Measurements from ENCODE around the gene LRP3.
A peak's percentile ranks its signal among the peaks of the same experiment; 100 is the strongest.
"Not testable (repeated sequence)": the region's sequence is repeated elsewhere in the genome, so short reads cannot be mapped to it uniquely, and the experiment has no call there.

The LRP3 gene

DNA sequence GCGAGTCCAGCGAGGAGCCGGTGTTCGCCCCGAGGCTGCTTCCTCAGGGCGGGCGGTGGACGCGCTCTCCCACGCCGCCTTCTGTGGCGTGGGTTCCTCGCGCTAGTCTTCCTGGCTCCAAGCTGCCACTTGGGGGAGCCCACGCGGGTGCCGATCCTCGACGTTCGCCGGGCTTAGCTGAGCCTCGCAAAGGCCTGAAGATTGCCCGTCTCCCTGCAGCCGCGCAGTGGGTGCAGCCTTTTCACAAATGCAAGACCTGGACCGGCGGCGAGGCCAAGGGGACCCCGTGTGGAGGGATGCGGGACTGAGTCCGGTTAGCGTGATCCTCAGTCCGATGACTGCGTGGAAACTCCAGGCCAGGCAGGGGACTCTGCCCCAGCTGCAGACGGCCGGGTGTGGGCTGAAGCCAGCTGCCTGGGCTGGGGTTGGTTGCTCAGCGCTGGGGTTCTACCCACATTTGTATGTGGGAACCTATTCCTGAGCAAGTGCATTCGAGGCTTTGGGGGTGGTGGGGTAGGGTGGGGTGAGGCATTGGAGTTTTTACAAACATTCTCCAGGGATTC is 16.6 kb upstream of the LRP3 start:
- Histone ChIP-seq H3K27ac (ENCODE audit: low read depth, low read length) (peak overlapping the region; percentile 97), H3K4me3 (ENCODE audit: low read depth in 1 of 2, low read length in 2 of 2) (peak overlapping the region; percentile 59 to 92), H3K4me1 (ENCODE audit: insufficient read depth, low read length) (peaks cover 17% of the 10 kb centered on the region), H3K27me3 (ENCODE audit: control insufficient read depth in 1 of 2, insufficient read depth in 2 of 2, low read length in 2 of 2) (no peaks in the 10 kb centered on the region), H3K36me3 (ENCODE audit: insufficient read depth, low read length) (no peaks in the 10 kb centered on the region), H3K9me3 (ENCODE audit: low read length) (no peaks in the 10 kb centered on the region), H3K9ac (ENCODE audit: low read length) (peak overlapping the region; percentile 71)

- H3K27me3 ChIP-seq (ENCODE audit: control insufficient read depth in 1 of 2, insufficient read depth in 2 of 2, low read length in 2 of 2): no peaks in the 10 kb centered on the region
- H3K9me3 ChIP-seq (ENCODE audit: low read length): no peaks in the 10 kb centered on the region
- H3K27ac ChIP-seq (ENCODE audit: low read depth, low read length): no peak overlapping the region
- no peaks in the 10 kb centered on the region for H3K36me3 ChIP-seq (ENCODE audit: insufficient read depth, low read length)
- H3K4me3 ChIP-seq (ENCODE audit: low read depth in 1 of 2, low read length in 2 of 2): no peak overlapping the region
- no peak overlapping the region for H3K9ac ChIP-seq (ENCODE audit: low read length)
- no peaks in the 10 kb centered on the region for H3K4me1 ChIP-seq (ENCODE audit: insufficient read depth, low read length)
Measured at GRCh38 chr19:33186431-33187182, 7.5 kb upstream of the LRP3 start.

- Histone ChIP-seq H3K4me1 (ENCODE audit: insufficient read depth, low read length) (no peaks in the 10 kb centered on the region), H3K9ac (ENCODE audit: low read length) (no peak overlapping the region), H3K4me3 (ENCODE audit: low read depth in 1 of 2, low read length in 2 of 2) (no peak overlapping the region), H3K27me3 (ENCODE audit: control insufficient read depth in 1 of 2, insufficient read depth in 2 of 2, low read length in 2 of 2) (no peaks in the 10 kb centered on the region), H3K9me3 (ENCODE audit: low read length) (no peaks in the 10 kb centered on the region), H3K36me3 (ENCODE audit: insufficient read depth, low read length) (no peaks in the 10 kb centered on the region), H3K27ac (ENCODE audit: low read depth, low read length) (no peak overlapping the region)
Measured at GRCh38 chr19:33187183-33187540, 7.0 kb upstream of the LRP3 start.

DNA sequence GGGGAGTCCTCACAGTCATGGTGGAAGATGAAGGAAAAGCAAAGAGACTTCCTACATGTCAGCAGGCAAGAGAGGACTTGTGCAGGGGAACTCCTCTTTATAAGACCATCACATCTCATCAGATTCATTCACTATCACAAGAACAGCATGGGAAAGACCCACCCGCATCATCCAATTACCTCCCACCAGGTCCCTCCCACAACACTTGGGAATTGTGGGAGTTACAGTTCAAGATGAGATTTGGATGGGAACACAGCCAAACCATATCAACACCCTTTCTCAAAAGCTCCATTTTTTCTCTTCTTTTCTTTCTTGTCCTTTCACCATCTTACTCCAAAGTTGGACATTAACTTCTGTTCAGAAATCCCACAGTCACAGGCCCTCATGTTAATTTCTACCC is 4.7 kb upstream of the LRP3 start:
- peaks cover 4% of the 10 kb centered on the region for H3K4me1 ChIP-seq (ENCODE audit: insufficient read depth, low read length)
- H3K9me3 ChIP-seq (ENCODE audit: low read length): no peaks in the 10 kb centered on the region
- H3K4me3 ChIP-seq (ENCODE audit: low read depth in 1 of 2, low read length in 2 of 2): no peak overlapping the region
- no peaks in the 10 kb centered on the region for H3K36me3 ChIP-seq (ENCODE audit: insufficient read depth, low read length)
- H3K9ac ChIP-seq (ENCODE audit: low read length): no peak overlapping the region
- H3K27ac ChIP-seq (ENCODE audit: low read depth, low read length): no peak overlapping the region
- H3K27me3 ChIP-seq (ENCODE audit: control insufficient read depth in 1 of 2, insufficient read depth in 2 of 2, low read length in 2 of 2): no peaks in the 10 kb centered on the region

DNA sequence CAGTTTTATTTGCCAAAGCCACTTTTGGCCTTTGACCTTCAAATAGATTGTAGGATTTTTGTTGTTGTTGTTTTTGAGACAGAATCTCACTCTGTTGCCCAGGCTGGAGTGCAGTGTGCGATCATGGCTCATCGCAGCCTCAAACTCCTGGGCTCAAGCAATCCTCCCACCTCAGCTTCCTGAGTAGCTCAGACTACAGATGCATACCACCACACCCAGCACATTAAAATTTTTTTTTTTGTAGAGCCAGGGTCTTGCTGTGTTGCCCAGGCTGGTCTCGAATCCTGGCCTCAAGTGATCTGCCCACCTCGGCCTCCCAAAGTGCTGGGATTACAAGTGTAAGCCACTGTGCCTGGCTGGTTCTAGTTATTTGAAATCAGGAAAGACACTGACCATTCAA is 3.0 kb upstream of the LRP3 start:
- H3K9ac ChIP-seq (ENCODE audit: low read length); H3K27ac ChIP-seq (ENCODE audit: low read depth, low read length); H3K27me3 ChIP-seq (ENCODE audit: control insufficient read depth in 1 of 2, insufficient read depth in 2 of 2, low read length in 2 of 2); H3K4me3 ChIP-seq (ENCODE audit: low read depth in 1 of 2, low read length in 2 of 2); H3K9me3 ChIP-seq (ENCODE audit: low read length); H3K36me3 ChIP-seq (ENCODE audit: insufficient read depth, low read length): not testable (repeated sequence)
- H3K4me1 ChIP-seq (ENCODE audit: insufficient read depth, low read length): peaks cover 13% of the 10 kb centered on the region

DNA sequence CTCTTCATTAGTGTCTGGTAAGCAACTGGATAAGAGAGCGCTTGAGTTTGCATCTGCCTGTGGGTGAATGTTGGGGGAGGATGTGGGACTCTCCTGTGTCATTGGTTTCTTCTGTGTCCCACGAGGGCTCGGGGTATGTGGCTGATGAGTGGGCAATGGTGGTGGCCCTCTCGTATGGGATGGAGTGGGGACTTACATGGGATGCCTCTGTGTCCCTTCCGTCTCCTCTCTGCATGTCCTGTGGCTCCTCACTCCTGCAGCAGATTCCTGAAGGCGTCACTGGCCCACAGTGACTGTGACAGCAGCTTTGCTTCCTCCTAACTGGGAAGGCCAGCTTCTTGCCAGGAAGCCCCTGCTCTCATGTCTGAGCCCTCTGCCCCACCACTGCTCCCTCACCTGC is 2.6 kb upstream of the LRP3 start:
- H3K4me1 ChIP-seq (ENCODE audit: insufficient read depth, low read length): peaks cover 15% of the 10 kb centered on the region
- no peak overlapping the region for H3K9ac ChIP-seq (ENCODE audit: low read length)
- H3K9me3 ChIP-seq (ENCODE audit: low read length): no peaks in the 10 kb centered on the region
- H3K27me3 ChIP-seq (ENCODE audit: control insufficient read depth in 1 of 2, insufficient read depth in 2 of 2, low read length in 2 of 2): no peaks in the 10 kb centered on the region
- no peak overlapping the region for H3K4me3 ChIP-seq (ENCODE audit: low read depth in 1 of 2, low read length in 2 of 2)
- H3K36me3 ChIP-seq (ENCODE audit: insufficient read depth, low read length): no peaks in the 10 kb centered on the region
- H3K27ac ChIP-seq (ENCODE audit: low read depth, low read length): no peak overlapping the region

GRCh38 chr19:33192010-33192409 is 2.1 kb upstream of the LRP3 start:
- H3K4me1 ChIP-seq (ENCODE audit: insufficient read depth, low read length): peaks cover 15% of the 10 kb centered on the region
- H3K9ac ChIP-seq (ENCODE audit: low read length): no peak overlapping the region
- H3K4me3 ChIP-seq (ENCODE audit: low read depth in 1 of 2, low read length in 2 of 2): no peak overlapping the region
- H3K9me3 ChIP-seq (ENCODE audit: low read length): no peaks in the 10 kb centered on the region
- H3K27me3 ChIP-seq (ENCODE audit: control insufficient read depth in 1 of 2, insufficient read depth in 2 of 2, low read length in 2 of 2): no peaks in the 10 kb centered on the region
- no peak overlapping the region for H3K27ac ChIP-seq (ENCODE audit: low read depth, low read length)
- H3K36me3 ChIP-seq (ENCODE audit: insufficient read depth, low read length): no peaks in the 10 kb centered on the region

DNA sequence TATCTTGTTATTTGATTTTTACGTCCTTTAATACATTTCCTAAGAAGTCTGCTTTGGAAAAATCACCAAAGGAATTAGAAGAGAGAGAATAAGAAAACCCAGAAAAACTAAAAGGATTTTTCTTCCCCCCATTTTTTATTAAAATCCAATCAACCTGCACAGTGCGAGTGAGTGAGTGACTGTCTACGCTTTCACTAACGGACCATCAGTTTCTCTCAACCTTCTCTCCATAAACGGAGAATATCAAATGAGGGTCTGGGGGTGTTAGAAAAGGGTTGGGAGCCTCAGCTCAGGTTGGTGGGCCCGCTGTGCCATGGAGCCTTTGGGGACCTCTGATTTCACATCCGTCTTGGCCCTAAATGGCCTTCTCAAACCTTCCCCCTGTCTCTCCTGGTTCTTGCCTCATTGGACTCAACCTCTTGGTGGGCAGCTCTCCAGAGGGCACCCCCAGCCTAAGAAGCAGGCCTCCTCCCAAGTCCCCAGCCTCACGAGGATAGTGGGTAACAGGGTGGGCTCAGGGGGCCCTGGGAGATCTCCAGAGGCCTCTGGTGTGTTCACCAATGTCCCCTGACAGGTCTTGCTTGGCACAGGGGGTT is 763 bp upstream of the LRP3 start:
- H3K36me3 ChIP-seq (ENCODE audit: insufficient read depth, low read length): no peaks in the 10 kb centered on the region
- no peak overlapping the region for H3K27ac ChIP-seq (ENCODE audit: low read depth, low read length)
- no peaks in the 10 kb centered on the region for H3K9me3 ChIP-seq (ENCODE audit: low read length)
- H3K4me3 ChIP-seq (ENCODE audit: low read depth in 1 of 2, low read length in 2 of 2): no peak overlapping the region
- peaks cover 15% of the 10 kb centered on the region for H3K4me1 ChIP-seq (ENCODE audit: insufficient read depth, low read length)
- H3K27me3 ChIP-seq (ENCODE audit: control insufficient read depth in 1 of 2, insufficient read depth in 2 of 2, low read length in 2 of 2): no peaks in the 10 kb centered on the region
- H3K9ac ChIP-seq (ENCODE audit: low read length): no peak overlapping the region

DNA sequence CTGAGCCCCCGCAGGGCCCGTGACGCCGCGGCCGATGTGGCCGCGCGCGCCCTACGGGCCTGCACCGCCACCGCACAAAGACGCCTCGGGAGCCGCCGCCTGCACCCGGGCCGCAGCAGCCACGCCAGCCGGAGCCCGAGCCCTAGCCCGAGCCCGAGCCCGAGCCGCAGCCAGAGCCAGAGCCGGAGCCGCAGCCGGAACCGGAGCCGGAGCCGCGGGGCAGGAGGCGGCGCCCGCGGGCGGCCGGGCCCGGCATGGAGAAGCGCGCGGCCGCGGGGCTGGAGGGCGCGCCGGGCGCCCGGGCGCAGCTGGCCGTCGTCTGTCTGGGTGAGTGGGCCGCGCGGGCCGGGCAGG is 379 bp downstream of the LRP3 start:
- no peaks in the 10 kb centered on the region for H3K36me3 ChIP-seq (ENCODE audit: insufficient read depth, low read length)
- H3K4me3 ChIP-seq (ENCODE audit: low read depth in 1 of 2, low read length in 2 of 2): peak overlapping the region in 1 of 2 donors; percentile 65
- H3K27me3 ChIP-seq (ENCODE audit: control insufficient read depth in 1 of 2, insufficient read depth in 2 of 2, low read length in 2 of 2): no peaks in the 10 kb centered on the region
- peaks cover 15% of the 10 kb centered on the region for H3K4me1 ChIP-seq (ENCODE audit: insufficient read depth, low read length)
- H3K9ac ChIP-seq (ENCODE audit: low read length): no peak overlapping the region
- no peak overlapping the region for H3K27ac ChIP-seq (ENCODE audit: low read depth, low read length)
- no peaks in the 10 kb centered on the region for H3K9me3 ChIP-seq (ENCODE audit: low read length)

DNA sequence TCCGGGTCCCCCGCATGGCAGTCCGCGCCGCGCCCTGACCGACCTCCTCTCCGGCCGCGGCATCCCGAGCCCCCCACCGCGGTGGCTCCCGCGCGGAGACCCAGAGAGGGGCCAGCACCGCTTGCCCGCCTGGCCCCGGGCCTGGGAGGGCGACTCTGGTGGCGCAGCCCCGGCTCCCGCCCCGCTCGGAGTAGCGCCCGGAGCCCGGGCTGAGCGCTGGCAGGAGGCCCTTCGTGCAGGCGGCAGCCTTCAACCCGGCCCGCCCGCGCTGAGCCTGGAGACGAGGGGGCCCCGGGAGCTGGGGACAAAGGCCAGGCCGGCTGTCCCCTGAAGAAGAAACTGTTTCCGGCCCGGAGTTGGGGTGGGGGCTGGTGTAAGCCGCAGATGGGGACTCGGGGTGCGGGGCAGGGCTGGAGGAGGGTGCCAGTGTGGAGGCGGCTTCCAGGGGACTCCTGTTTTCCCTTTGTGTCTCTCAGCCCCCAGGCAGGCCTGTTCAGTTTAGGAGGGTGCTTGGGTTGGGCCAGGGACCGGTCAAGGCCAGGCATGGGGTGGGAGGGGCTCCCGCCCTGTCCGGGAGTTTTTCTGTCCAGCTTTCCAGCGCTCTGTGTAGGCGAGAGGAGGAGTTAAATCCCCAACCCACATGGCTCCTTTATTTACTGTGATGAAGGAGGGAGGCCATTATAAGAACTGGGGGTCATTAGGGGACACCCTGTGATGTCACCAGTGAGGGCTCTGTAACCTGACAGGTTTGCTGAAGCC is 935 bp downstream of the LRP3 start:
- H3K9me3 ChIP-seq (ENCODE audit: low read length): no peaks in the 10 kb centered on the region
- peaks cover 15% of the 10 kb centered on the region for H3K4me1 ChIP-seq (ENCODE audit: insufficient read depth, low read length)
- H3K36me3 ChIP-seq (ENCODE audit: insufficient read depth, low read length): no peaks in the 10 kb centered on the region
- peak overlapping the region; percentile 21 for H3K9ac ChIP-seq (ENCODE audit: low read length)
- no peak overlapping the region for H3K27ac ChIP-seq (ENCODE audit: low read depth, low read length)
- H3K27me3 ChIP-seq (ENCODE audit: control insufficient read depth in 1 of 2, insufficient read depth in 2 of 2, low read length in 2 of 2): no peaks in the 10 kb centered on the region
- peak overlapping the region; percentile 65 to 71 for H3K4me3 ChIP-seq (ENCODE audit: low read depth in 1 of 2, low read length in 2 of 2)

DNA sequence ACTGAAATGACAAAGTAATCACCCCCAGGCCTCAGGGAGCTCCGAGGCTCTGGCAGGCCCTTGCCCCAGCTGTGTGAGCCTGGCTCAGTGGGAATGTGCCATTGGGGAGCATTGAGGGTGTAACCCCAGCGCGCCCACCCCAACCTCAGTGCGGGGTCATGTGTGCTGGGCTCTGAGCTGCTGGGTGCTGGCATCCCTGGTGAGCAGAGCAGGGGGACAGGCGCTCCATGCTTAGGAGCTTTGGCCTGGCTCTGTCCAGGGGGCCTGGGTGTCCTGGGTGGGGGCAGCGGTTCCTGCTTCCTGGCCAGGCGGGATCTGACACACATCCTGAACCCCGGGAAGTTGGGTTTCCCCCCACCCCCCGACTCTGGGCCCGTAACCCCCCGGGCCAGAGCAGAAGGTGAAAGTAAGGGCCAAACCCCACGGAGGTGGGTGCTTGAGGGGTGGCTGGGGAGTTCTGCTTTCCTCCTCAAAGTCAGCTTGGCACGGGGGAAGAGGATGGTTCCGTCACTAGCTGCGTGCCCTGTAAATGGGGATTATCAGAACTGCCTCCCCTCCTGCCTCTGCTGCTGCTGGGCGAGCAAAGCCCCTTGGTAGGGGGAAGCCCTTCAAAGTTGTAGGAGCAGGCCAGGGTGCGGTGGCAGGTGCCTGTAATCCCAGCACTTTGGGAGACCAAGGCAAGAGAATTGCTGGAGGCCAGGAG is 1.7 kb downstream of the LRP3 start:
- H3K9me3 ChIP-seq (ENCODE audit: low read length): no peaks in the 10 kb centered on the region
- H3K4me1 ChIP-seq (ENCODE audit: insufficient read depth, low read length): peaks cover 15% of the 10 kb centered on the region
- H3K36me3 ChIP-seq (ENCODE audit: insufficient read depth, low read length): no peaks in the 10 kb centered on the region
- H3K27me3 ChIP-seq (ENCODE audit: control insufficient read depth in 1 of 2, insufficient read depth in 2 of 2, low read length in 2 of 2): no peaks in the 10 kb centered on the region
- peak overlapping the region; percentile 65 to 71 for H3K4me3 ChIP-seq (ENCODE audit: low read depth in 1 of 2, low read length in 2 of 2)
- H3K9ac ChIP-seq (ENCODE audit: low read length): no peak overlapping the region
- H3K27ac ChIP-seq (ENCODE audit: low read depth, low read length): no peak overlapping the region

Measured in muscle layer of colon (tissue), 2 donors.